ENCODE results near the gene EMC9. TPM values are rescaled to one million over a fixed set of nuclear protein-coding genes. Genes with fewer than 3 reads are reported as not detected.
A peak's percentile ranks its signal among the peaks of the same experiment; 100 is the strongest.

Gene EMC9
- total and polyA plus RNA-seq, 2 of the 8 experiments (the other 6 are each of a cell fraction or from before 2014, with no cell fraction given), result 38.4 to 47.2 TPM

DNA sequence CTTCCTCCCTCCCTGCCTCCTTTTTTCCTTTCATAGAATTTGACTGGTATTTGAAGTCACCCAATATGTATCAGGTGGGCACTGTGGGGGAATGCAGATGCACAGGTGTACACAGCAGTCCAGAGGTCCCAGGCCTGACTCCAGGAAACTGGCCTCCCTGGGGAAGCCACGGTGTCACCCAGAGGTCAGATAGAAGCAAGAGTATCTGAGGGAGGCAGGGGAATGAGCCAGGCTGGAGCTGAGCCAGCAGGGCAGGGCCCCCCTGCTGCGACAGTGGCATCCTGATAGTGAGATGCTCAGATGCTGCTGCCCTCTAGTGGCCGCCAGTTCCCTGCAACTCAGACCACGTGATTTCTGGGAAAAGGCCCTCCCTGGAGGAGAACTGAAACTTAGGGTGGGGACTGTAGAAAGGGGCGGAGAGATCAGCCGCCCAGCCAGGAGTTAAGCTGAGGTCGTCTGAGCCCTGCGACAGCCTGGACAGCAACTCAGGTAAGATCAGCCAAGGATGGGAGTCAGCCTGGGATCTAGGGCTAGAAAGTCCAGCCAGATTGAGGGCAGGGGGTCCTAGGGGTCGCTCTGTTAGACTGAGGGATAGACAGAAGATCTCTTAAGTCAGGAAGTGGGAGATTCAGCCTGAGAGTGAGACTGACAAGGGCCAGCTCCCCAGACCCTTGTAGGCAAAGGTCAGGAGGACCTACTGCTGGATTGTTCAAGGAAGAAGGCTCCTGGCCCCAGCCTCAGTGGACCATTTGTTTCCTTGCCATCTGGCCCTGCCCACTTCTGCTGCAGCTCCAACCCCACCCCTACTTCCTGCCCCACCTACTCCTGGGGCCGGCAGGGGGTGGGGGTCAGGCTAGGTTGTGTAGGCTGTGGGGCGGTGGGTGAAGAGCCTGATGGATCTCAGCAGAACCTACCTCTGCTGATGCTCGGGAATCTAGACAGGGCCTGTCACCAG is 19.7 kb upstream of the EMC9 start, which contains the start of gene IRF9 (continued):
- TF ChIP-seq EP300 (IDR thresholded peaks at IDR 0.05; ENCODE audit: borderline replicate concordance in 1 of 2, low read depth in 2 of 2, low read length in 2 of 2), result 0 out of 3 replicates have a peak, but pooled peaks of 1 of the 2 experiments have one; percentile 68
- TF ChIP-seq GABPA (IDR thresholded peaks at IDR 0.05; ENCODE audit: borderline replicate concordance, insufficient read depth, low read length), result no peak
- no peak for TF ChIP-seq RFX5 (IDR thresholded peaks at IDR 0.05; ENCODE audit: borderline replicate concordance, low read depth, low read length)
- no peak for TF ChIP-seq JUN (IDR thresholded peaks at IDR 0.05; ENCODE audit: low read depth, low read length)
- no peak for TF ChIP-seq EGR1 (IDR thresholded peaks at IDR 0.05; ENCODE audit: borderline replicate concordance, low read depth, low read length)
- TF ChIP-seq ASH2L (IDR thresholded peaks at IDR 0.05; ENCODE audit: low read length), result no peak
- TF ChIP-seq SP1 (IDR thresholded peaks at IDR 0.05; ENCODE audit: low read depth, low read length), result peak; percentile 44; the same call in 1 of the 2 replicates
- TF ChIP-seq SP2 (IDR thresholded peaks at IDR 0.05; ENCODE audit: low read length), result no peak
- no peak for TF ChIP-seq SIRT6 (IDR thresholded peaks at IDR 0.05; ENCODE audit: low read length)
- TF ChIP-seq CEBPB (IDR thresholded peaks at IDR 0.05; ENCODE audit: low read depth, low read length), result no peak
- TF ChIP-seq POLR2AphosphoS5 (IDR thresholded peaks at IDR 0.05; ENCODE audit: low read depth, low read length), result peak; percentile 77
- peak; percentile 44; the same call in 1 of the 2 replicates for TF ChIP-seq JUND (IDR thresholded peaks at IDR 0.05; ENCODE audit: low read length)
- no peak for TF ChIP-seq SUZ12 (IDR thresholded peaks at IDR 0.05; ENCODE audit: low read length)
- TF ChIP-seq TEAD4 (IDR thresholded peaks at IDR 0.05; ENCODE audit: low read depth, low read length), result 0 out of 2 replicates have a peak, but pooled peaks have one; percentile 66
- no peak for TF ChIP-seq CBX5 (IDR thresholded peaks at IDR 0.05; ENCODE audit: low read depth, low read length)
- TF ChIP-seq, protein P1, sequence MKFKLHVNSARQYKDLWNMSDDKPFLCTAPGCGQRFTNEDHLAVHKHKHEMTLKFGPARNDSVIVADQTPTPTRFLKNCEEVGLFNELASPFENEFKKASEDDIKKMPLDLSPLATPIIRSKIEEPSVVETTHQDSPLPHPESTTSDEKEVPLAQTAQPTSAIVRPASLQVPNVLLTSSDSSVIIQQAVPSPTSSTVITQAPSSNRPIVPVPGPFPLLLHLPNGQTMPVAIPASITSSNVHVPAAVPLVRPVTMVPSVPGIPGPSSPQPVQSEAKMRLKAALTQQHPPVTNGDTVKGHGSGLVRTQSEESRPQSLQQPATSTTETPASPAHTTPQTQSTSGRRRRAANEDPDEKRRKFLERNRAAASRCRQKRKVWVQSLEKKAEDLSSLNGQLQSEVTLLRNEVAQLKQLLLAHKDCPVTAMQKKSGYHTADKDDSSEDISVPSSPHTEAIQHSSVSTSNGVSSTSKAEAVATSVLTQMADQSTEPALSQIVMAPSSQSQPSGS (IDR thresholded peaks at IDR 0.05; ENCODE audit: low read length), result no peak
- TF ChIP-seq RXRA (IDR thresholded peaks at IDR 0.05; ENCODE audit: insufficient read depth, low read depth, low read length), result peak; percentile 14; the same call in 1 of the 2 replicates
- no peak for TF ChIP-seq POU5F1 (IDR thresholded peaks at IDR 0.05; ENCODE audit: low read depth, low read length)
- no peak for TF ChIP-seq SRF (IDR thresholded peaks at IDR 0.05; ENCODE audit: low read depth, low read length)
- TF ChIP-seq FOSL1 (IDR thresholded peaks at IDR 0.05; ENCODE audit: insufficient read depth, low read depth, low read length), result no peak
- TF ChIP-seq, protein P2, sequence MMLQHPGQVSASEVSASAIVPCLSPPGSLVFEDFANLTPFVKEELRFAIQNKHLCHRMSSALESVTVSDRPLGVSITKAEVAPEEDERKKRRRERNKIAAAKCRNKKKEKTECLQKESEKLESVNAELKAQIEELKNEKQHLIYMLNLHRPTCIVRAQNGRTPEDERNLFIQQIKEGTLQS (IDR thresholded peaks at IDR 0.05; ENCODE audit: insufficient read depth, low read depth, low read length), result peak; percentile 91

Measured in H1 (cell line).